GM18502 (cell line): ENCODE results near the gene GRIK2.

Experiments used
- ATAC-seq: cut with Tn5 transposase; IDR thresholded peaks from one replicate; pipeline ENCODE4 v1.9.1; 2021; ENCODE audit warnings: mild to moderate bottlenecking; ENCODE audit not compliant: unreplicated experiment, poor library complexity

GRIK2 gene

GRCh38 chr6:101531538-101531937 lies 138.0 kb downstream of the GRIK2 start:
- no peak for ATAC-seq

GRCh38 chr6:101534386-101534785 lies 140.9 kb downstream of the GRIK2 start:
- ATAC-seq, result no peak

- ATAC-seq, result no peak
Observed at GRCh38 chr6:101534821-101535220, 141.3 kb downstream of the GRIK2 start.

- no peak for ATAC-seq
Observed at GRCh38 chr6:101537753-101538316, 144.3 kb downstream of the GRIK2 start.

GRCh38 chr6:101539510-101540245 lies 146.2 kb downstream of the GRIK2 start:
- no peak for ATAC-seq

GRCh38 chr6:101541894-101542293 lies 148.4 kb downstream of the GRIK2 start:
- no peak for ATAC-seq

- no peak for ATAC-seq
Observed at GRCh38 chr6:101543796-101544195, 150.3 kb downstream of the GRIK2 start.

GRCh38 chr6:101544286-101544685 lies 150.8 kb downstream of the GRIK2 start:
- ATAC-seq, result no peak

- ATAC-seq, result no peak
Observed at GRCh38 chr6:101545191-101545590, 151.7 kb downstream of the GRIK2 start.

GRCh38 chr6:101550451-101550850 lies 156.9 kb downstream of the GRIK2 start:
- no peak for ATAC-seq

GRCh38 chr6:101554231-101554630 lies 160.7 kb downstream of the GRIK2 start:
- ATAC-seq, result no peak

- no peak for ATAC-seq
Observed at GRCh38 chr6:101558712-101559111, 165.2 kb downstream of the GRIK2 start.

- no peak for ATAC-seq
Observed at GRCh38 chr6:101572627-101573026, 179.1 kb downstream of the GRIK2 start.

- no peak for ATAC-seq
Observed at GRCh38 chr6:101577091-101577490, 183.6 kb downstream of the GRIK2 start.

- ATAC-seq, result no peak
Observed at GRCh38 chr6:101578306-101578705, 184.8 kb downstream of the GRIK2 start.

GRCh38 chr6:101582792-101583191 lies 189.3 kb downstream of the GRIK2 start:
- ATAC-seq, result no peak

GRCh38 chr6:101585501-101585900 lies 192.0 kb downstream of the GRIK2 start:
- no peak for ATAC-seq

GRCh38 chr6:101588343-101588742 lies 194.8 kb downstream of the GRIK2 start:
- ATAC-seq, result no peak

- ATAC-seq, result no peak
Observed at GRCh38 chr6:101595276-101595675, 201.8 kb downstream of the GRIK2 start.

- ATAC-seq, result no peak
Observed at GRCh38 chr6:101597693-101598092, 204.2 kb downstream of the GRIK2 start.

- no peak for ATAC-seq
Observed at GRCh38 chr6:101605426-101605825, 211.9 kb downstream of the GRIK2 start.

GRCh38 chr6:101605874-101606273 lies 212.4 kb downstream of the GRIK2 start:
- peak; percentile 72 for ATAC-seq
